Measurements from ENCODE around the gene GLB1L2.
"Not testable (repeated sequence)": the region's sequence is repeated elsewhere in the genome, so short reads cannot be mapped to it uniquely, and the experiment has no call there.

Gene GLB1L2

GRCh38 chr11:134328433-134328832 is 3.4 kb upstream of the GLB1L2 start:
- DNase-seq (ENCODE audit: low spot score), result no peak

GRCh38 chr11:134330611-134331353 is 1.0 kb upstream of the GLB1L2 start:
- no peak for DNase-seq (ENCODE audit: low spot score)

- no peak for DNase-seq (ENCODE audit: low spot score)
These were observed 422 bp downstream of the GLB1L2 start for GRCh38 chr11:134332189-134332631.

GRCh38 chr11:134332782-134333181 is 994 bp downstream of the GLB1L2 start:
- no peak for DNase-seq (ENCODE audit: low spot score)

DNA sequence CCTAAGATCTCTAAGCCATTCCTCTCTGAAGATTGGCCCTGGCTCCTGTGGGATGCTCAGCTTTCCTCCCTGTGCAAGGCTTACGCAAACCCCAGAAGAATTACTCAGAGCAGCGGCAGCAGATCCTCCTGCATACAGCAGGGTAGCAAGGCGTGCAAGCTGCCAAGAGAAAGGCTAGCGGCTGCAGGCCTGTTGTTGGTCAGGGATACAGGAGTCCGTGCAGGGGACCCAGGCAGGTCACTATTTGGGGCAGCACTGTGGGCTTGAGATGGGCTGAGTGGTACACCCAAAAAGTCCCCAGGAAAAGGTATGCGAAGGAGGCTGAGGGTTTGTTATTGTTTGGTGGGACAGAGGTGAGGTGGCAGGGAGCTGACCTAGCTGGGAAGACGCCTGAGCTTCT is 1.5 kb downstream of the GLB1L2 start:
- DNase-seq (ENCODE audit: low spot score), result no peak

DNA sequence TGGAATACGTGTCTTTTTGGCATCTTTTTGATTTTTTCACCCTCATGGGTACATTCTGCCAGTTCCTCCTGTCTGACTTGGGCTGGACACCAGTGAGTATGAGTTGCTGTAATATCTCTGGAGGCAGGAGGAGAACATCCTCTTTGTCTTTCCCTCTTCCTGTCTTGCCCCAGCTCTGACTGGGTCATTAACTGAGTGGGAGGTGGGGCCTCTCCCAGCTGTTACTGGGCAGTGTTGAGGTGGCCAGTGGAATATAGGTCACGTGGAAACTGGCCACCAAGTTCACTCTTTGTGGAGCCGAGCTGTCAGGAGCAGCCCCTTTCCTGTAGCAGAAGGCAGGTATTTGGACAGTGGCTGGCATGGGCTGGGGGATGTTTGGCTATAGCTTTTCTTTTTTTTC is 2.2 kb downstream of the GLB1L2 start:
- DNase-seq (ENCODE audit: low spot score), result no peak

GRCh38 chr11:134334796-134335571 is 3.2 kb downstream of the GLB1L2 start:
- no peak for DNase-seq (ENCODE audit: low spot score)

DNA sequence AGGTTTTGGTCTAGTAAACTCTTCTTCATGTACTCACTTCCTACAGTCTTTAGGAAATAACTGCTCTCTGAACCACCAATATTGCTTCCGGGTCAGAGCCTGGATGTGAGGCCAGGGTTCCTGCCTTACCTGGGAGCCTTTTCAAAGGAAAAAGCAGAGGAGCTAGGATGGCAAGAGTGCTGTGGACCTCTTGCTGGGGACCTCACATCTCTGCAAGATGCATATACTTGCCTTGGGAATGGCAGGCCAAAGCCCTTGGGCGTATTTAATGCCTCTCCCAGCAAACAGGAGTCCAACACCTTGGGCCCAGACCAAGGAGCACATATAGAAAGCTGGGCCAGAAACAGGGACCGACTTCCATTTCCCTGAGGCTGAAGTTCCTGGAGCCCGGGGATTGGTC is 5.3 kb downstream of the GLB1L2 start:
- no peak for DNase-seq (ENCODE audit: low spot score)

- DNase-seq (ENCODE audit: low spot score), result no peak
These were observed 6.3 kb downstream of the GLB1L2 start for GRCh38 chr11:134338068-134338467.

DNA sequence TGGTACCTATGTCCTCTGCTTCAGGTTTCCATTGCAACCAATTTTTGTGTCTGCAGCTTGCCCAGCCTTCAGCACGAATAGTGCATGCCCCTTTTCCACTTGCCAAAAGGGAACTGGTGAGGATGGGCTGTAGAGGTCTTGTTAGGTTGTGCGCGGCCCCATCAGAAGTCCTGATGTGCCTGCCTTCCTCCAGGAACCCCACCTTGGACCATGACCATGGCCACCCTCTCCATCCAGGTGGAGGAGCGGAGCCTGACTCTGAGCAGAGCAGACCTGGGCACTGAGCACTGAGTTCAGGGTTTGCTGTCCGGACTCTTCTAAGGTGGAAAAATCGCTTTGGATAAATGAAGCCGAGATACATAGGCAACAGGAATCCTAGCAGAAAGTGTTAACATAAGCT is 6.9 kb downstream of the GLB1L2 start:
- no peak for DNase-seq (ENCODE audit: low spot score)

DNA sequence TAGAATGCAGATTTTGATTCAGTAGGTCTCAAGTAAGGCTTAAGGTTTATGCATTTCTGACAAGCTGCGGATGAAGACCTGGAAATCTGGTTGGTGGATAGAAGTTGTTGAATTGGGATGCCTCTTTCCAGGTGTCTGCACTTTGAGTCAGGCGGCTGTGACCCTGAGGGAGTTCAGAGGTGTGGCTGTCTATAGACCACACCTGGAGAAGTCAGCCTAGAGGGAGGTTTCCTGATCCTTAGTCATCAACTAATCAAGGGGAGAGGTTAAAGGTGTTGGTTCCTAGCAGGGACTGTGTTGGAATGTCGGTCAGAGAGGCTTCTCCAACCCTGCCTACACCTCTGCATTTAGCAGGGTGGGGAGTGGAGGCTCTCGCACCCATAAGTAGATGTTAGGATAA is 8.0 kb downstream of the GLB1L2 start:
- no peak for DNase-seq (ENCODE audit: low spot score)

GRCh38 chr11:134340354-134340964 is 8.7 kb downstream of the GLB1L2 start:
- DNase-seq (ENCODE audit: low spot score), result no peak

DNA sequence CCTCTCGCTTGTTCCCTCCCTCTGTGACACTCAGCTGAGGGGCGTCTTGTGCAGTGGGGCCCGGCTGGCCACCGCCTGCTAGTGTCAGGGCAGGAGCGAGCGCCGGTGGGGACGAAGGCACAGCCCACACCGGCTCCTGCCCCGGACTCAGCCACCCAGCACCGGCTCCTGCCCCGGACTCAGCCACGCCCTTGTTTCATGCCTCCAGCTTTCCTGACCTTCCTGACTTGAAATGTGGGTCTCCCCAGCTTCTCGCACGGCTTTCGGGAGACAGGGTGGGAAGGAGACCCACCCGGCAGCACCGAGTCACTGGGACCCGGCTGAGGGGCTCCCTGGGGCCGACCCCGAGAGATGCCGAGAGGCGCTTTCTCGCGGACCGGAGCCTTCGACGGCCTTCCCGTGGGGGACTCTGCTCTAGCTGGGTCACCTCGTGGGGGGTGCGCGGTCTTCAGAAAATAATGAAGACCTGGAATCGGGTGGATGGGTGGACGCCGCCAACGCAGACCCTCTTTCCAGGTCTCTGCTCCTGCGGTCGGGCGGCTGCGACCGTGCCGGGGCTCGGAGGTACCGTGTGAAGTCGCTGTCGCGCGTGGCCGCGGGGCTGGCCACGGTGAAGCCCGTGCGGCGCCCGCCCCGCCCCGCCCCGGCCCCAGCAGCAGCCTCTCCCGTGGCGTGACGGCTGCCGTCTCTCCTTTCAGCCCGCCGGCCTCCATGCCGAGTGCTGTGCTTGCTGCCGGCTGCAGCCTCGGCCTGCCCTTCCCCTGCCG is 10.2 kb downstream of the GLB1L2 start:
- DNase-seq (ENCODE audit: low spot score), result no peak

DNA sequence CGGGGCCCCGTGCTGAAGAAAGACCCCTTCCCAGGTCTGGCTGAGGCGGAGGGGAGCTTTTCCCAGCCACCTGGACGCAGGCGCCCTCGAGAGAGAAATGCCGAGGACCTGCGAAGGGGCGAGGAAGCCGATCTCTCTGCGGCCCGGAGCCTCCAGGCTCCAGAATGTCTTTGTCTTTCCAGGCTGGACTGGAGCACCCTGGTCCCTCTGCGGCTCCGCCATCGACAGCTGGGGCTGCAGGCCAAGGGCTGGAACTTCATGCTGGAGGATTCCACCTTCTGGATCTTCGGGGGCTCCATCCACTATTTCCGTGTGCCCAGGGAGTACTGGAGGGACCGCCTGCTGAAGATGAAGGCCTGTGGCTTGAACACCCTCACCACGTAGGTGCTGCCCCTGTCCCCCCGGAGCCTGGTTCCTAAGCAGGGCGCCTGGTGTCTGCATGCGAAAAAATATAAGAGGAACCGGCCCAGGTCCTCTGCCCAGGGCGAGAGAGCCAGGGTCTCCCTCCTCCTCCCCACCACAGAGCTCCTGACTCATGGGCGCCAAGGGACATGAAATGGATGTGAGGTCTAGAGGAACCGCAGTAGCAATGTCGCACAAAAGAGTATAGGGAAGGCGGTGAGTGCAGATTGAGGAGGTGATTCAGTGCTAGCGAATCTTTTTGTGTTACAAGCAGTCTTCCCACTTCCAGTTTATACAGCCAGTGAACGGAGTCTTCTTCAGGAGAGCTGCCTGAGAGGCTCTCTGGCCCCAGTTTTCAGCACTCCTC is 11.0 kb downstream of the GLB1L2 start:
- no peak for DNase-seq (ENCODE audit: low spot score)

GRCh38 chr11:134343646-134344045 is 11.9 kb downstream of the GLB1L2 start:
- no peak for DNase-seq (ENCODE audit: low spot score)

GRCh38 chr11:134344497-134345236 is 12.9 kb downstream of the GLB1L2 start:
- DNase-seq (ENCODE audit: low spot score), result not testable (repeated sequence)

DNA sequence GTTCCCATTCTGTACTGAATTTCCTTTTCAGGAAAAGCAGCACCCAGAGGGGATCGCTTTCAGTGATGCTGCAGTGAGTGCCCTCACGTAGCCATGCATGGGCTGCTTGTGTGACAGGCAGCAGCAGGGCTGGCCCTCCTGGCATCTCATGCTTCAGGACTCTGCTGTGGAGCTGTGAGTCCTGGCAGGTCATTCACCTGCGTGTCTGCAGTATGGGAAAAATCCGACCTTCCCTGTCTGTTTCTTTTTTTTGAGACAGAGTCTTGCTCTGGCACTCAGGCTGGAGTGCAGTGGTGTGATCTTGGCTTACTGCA is 13.4 kb downstream of the GLB1L2 start:
- DNase-seq (ENCODE audit: low spot score), result no peak

DNA sequence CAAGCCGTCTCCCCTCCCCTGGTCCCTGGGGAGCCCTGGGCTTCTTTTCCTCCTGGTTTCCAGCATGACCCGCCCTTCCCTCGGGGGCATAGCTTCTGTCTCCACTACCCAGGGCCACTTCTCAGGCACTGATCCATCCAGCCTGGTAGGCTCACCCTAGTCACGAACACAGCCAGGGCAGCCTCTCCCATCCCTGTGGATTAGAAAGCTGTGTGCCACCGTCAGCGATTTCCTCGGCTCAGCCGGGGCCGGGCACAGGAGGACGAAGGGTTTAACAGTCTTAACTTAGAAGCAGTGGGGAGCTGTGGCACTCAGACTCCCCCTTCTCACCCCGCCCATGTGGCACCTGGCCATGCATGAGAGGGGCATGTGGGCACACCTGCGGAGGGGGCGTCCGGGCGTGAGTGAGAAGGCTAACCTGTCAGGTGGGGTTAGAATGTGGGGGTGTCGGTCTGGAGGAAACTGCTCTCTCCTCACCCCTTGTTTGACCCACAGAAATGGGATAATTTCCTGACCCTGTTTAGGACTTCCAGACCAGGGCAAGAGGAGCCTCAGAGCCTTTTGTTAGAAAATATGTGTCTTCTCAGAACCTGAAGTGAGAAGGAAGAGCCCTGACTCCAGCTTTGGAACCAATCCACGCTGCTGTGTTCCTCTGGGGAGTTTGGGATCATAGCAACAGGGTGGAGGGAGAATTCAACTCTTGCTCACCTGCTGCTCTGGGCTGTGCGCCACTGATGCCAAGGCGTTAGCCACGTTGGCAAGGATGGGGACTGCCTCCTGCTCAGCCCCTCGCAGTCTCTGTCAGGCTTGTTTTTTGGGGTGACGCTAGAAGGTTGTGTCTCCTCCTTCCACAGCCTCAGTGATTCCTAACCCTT is 14.6 kb downstream of the GLB1L2 start:
- DNase-seq (ENCODE audit: low spot score), result no peak

DNA sequence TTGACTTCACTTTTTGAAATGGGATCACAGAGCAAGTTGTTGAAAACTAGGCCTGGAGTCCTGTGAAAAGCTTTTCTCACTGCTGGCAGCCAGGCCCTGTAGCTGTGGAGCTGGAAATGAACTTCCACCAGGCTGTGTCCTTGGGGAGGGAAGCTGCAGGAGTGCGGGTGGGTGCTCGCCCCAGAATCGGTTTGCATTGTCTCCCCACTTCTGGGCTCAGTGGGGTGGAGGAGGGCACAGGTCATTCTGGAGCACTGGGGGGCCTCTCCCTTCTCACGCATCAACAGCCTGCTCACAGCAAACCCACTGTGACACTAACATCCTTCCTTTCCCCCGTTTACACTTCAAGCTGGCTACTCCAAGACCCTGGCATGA is 15.2 kb downstream of the GLB1L2 start:
- no peak for DNase-seq (ENCODE audit: low spot score)

GRCh38 chr11:134347441-134347840 is 15.7 kb downstream of the GLB1L2 start:
- no peak for DNase-seq (ENCODE audit: low spot score)

Measured in hepatic stellate cell (primary cell).